ENCODE results near the gene BLM.
"Not testable (repeated sequence)": the region's sequence is repeated elsewhere in the genome, so short reads cannot be mapped to it uniquely, and the experiment has no call there.

BLM gene

GRCh38 chr15:90730290-90730689 is 13.1 kb downstream of the BLM start:
- no peak for DNase-seq (ENCODE audit: low read depth in 1 of 2, low spot score in 1 of 2)

- no peak for DNase-seq (ENCODE audit: low read depth in 1 of 2, low spot score in 1 of 2)
These were observed 18.8 kb downstream of the BLM start for GRCh38 chr15:90735923-90736322.

DNA sequence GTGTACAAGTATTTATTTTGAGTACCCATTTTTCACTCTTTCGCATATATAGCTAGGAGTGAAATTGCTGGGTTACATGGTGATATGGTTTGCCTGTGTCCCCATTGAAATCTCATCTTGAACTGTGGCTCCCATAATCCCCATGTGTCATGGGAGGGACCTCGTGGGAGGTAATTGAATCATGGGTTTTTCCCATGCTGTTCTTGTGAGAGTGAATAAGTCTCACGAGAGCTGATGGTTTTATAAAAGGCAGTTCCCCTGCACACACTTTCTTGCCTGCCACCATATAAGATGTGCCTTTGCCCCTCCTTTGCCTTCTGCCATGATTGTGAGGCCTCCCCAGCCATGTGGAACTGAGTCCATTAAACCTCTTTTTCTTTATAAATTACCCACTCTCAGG is 23.4 kb downstream of the BLM start:
- not testable (repeated sequence) for DNase-seq (ENCODE audit: low read depth in 1 of 2, low spot score in 1 of 2)

- no peak for DNase-seq (ENCODE audit: low read depth in 1 of 2, low spot score in 1 of 2)
These were observed 24.9 kb downstream of the BLM start for GRCh38 chr15:90742087-90742486.

GRCh38 chr15:90743407-90743806 is 26.3 kb downstream of the BLM start:
- DNase-seq (ENCODE audit: low read depth in 1 of 2, low spot score in 1 of 2): no peak

DNA sequence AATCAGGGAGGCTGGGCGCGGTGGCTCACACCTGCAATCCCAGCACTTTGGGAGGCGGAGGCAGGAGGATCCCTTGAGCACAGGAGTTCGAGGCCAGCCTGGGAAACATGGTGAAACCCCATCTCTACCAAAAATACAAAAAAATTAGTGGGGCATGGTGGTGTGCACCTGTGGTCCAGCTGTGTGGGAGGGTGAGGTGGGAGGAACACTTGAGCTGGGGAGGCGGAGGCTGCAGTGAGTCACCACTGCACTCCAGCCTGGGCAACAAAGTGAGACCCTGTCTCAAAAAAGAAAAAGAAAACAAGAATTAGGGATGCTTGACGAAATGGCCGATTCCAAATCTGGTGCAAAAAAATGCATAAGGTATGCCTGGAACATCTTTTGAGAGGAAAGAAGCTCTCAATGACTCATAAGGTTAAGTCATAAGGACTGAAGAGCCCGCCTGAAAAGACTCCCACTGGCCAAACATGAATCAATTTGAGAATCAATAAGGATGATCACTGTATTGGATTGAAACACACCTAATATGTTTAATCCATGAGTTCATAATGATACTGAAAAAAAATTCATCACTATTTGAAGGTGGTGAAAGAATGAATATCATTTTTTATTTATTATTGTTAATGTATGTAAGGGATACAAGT is 27.7 kb downstream of the BLM start:
- DNase-seq (ENCODE audit: low read depth in 1 of 2, low spot score in 1 of 2): no peak

GRCh38 chr15:90749754-90750153 is 32.6 kb downstream of the BLM start:
- DNase-seq (ENCODE audit: low read depth in 1 of 2, low spot score in 1 of 2): no peak

DNA sequence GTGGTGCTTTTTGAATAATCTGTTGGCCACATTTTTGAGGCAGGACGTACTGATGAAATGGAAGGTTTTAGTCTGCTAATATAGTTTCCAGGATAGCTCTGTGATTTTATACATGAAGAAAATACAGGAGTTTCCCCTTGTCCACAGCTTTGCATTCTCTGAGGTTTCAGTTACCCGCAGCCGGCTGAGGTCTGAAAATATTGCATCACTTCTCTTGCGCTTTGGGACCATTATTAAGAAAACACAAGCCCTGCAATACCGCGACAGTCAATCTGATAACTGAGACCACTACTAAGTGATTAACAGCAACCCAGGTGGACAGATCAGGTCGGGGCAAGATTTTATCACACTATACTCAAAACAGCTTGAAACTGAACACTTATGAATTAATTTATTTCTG is 33.0 kb downstream of the BLM start:
- DNase-seq (ENCODE audit: low read depth in 1 of 2, low spot score in 1 of 2): no peak

DNA sequence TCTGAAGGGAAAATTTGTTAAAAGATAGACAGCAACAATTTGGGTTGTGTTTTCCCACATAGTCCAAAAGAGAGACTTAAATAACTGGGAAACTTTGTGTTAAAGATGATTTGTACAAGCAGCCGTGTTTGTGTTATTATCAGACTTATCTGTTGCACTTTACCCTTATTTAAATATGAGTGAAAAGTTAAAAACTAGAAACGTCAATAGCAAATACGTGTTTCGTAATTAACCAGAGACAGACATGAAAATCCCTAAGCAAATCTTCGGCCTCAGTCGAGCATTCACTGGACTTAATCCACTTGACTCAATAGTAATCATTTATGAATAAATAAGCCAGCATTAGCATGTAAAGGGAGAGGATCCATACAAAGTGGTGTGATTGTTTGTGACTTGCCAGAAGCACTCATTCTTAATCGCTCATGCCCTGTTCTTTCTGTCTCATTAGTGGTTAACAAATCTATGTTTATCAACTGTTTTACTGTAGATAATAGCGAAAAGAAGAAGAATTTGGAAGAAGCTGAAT is 34.2 kb downstream of the BLM start:
- no peak for DNase-seq (ENCODE audit: low read depth in 1 of 2, low spot score in 1 of 2)

GRCh38 chr15:90756916-90757315 is 39.8 kb downstream of the BLM start:
- no peak for DNase-seq (ENCODE audit: low read depth in 1 of 2, low spot score in 1 of 2)

DNA sequence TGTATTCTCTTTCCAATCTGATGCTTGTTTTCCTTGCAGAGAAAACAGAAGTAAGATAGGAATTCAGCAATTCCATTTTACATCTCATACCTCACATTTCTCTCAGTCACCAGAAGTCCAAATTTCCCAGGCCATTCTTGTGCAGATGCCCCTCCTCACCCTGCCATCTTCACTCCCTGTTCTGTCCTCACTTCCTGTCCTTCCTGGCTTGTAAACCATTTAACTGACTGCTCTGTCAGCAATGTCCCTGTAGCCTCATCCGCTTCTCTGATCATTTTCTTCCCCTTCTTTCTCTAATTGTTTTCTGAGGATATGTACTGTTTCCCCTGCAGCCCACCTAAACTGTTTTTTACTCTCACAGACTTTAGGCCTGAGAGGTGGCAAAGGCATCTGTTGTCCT is 40.3 kb downstream of the BLM start:
- no peak for DNase-seq (ENCODE audit: low read depth in 1 of 2, low spot score in 1 of 2)

GRCh38 chr15:90760661-90761232 is 43.6 kb downstream of the BLM start:
- no peak for DNase-seq (ENCODE audit: low read depth in 1 of 2, low spot score in 1 of 2)

GRCh38 chr15:90761629-90762028 is 44.5 kb downstream of the BLM start:
- DNase-seq (ENCODE audit: low read depth in 1 of 2, low spot score in 1 of 2): no peak

DNA sequence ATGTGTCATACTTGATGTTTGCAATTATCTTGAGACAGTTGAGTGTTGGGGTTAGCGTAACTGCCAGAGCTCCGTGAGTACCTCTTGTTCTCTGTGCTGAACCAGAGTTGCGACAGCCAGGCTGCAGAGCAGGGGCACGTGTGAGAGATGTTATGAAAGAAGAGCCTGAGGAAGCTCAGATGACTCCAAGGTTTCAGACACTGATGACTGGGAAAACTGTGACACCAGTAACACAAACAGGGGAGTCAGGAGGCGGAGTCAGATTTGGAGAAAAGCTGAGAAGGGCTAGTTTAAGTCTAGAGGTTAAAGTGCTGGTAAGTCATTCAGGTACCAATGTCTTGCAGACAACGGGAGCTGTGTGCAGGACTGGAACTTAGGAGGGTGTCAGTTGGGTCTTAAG is 45.0 kb downstream of the BLM start:
- DNase-seq (ENCODE audit: low read depth in 1 of 2, low spot score in 1 of 2): no peak

DNA sequence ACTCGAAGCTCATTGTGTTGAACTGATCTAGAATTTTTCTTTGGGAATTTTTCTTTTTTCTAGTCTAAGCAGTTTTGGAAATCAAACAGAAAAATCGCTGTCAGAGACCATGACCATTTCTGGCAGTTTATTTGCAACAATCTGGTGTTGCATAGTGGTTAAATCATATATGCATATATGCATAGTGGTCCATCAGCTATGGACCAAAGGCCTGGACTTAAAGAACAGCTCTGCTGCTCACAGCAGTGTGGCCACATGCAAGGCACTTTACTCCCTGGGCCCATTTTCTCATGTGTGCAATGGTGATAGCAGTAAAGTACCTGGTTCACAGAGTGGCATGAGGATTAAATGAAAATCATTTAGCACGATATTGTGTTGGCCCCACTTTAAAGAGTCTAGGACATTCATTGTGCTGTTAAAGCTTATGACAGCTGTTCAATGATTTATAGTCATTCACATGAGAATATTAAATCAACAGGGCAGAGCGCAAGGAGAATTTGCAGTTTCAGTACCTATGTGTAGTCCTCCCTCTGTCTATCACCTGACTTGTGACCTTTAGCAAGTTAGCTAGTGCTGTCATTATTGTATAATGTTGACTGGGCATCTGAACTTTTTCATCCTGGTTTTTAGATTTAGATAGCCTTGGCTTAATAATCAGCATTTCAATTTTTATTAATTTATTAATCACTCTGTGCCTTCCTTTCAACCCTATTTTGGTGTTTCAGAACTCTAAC is 46.4 kb downstream of the BLM start:
- DNase-seq (ENCODE audit: low read depth in 1 of 2, low spot score in 1 of 2): no peak

- DNase-seq (ENCODE audit: low read depth in 1 of 2, low spot score in 1 of 2): no peak
These were observed 48.4 kb downstream of the BLM start for GRCh38 chr15:90765531-90765930.

DNA sequence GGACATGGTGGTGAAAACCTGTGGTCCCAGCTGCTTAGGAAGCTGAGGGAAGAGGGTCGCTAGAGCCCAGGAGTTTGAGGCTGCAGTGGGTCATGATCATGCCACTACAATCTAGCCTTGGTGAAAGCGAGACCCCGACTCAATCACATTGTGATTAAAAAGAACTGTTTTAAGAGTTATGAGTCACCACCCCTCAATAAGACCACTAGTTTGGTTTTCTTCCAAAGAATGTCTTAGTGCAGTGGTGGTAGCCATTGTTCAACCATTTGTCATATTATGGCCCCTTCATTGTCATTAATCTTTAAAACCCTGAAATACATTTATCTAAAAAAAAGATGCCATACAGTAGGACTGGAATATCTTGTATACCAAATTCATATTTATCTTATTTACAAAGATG is 48.8 kb downstream of the BLM start:
- no peak for DNase-seq (ENCODE audit: low read depth in 1 of 2, low spot score in 1 of 2)

DNA sequence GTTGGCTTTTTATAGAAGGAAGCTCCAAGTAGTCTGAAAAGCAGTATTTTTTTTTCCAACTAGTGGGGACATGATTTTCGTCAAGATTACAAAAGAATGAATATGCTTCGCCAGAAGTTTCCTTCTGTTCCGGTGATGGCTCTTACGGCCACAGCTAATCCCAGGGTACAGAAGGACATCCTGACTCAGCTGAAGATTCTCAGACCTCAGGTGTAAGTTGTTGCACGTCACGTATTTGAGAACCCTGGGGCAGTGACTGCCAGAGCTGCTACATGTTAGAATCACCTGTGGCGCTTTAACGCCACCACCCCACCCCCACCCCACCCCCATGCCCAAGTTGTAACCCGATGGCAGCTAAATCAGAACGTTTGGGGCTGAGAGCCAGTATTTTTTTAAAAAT is 52.2 kb downstream of the BLM start:
- DNase-seq (ENCODE audit: low read depth in 1 of 2, low spot score in 1 of 2): no peak

DNA sequence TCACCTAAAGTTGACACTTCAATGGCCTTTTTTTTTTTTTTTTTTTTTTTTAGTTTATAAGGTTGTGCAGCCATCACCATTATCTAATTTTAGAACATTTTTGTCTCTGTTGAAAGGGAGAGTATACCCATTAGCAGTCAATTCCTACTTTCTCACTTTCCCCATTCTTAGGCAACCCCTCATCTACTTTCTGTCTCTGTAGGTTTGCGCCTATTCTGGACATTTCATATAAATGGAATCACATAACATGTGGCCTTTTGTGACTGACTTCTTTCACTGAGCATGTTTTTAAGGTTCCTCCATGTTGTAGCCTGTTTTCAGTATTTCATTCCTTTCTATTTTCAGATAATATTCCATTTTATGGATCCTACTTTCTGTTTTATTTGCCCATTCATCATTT is 56.3 kb downstream of the BLM start:
- no peak for DNase-seq (ENCODE audit: low read depth in 1 of 2, low spot score in 1 of 2)

DNA sequence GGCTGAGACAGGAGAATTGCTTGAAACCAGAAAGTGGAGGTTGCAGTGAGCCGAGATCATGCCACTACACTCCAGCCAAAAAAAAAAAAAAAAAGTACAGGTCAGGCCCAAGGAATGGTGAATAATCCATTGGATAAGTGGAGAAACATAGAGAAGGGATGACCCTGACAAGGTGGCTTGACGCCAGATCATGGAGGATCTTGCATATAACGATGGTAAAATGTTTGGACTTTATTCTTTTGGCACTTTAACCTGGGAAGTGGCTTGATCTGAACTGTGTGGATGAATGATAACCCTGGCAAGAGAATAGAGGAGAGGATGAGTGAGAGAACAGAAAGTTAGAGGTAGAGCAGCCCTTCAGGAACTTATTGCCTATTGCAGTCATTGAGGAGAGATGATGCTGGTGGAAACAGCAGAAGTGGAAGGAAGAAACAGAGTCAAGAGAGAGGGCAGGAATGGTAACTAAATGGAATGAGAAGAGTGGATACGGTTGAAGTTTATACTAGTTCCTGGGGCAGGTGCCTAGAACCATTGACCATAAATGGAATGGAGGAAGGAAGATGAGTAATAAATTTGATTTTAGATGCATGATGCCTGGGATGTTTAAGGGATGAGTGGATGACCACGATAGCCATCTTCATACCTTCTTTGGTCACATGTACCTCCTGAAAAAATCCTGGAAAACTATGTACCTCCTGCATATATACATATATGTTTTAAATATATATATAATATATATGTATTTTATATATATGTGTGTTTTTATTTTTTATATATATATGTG is 57.8 kb downstream of the BLM start:
- DNase-seq (ENCODE audit: low read depth in 1 of 2, low spot score in 1 of 2): no peak

- DNase-seq (ENCODE audit: low read depth in 1 of 2, low spot score in 1 of 2): no peak
These were observed 63.8 kb downstream of the BLM start for GRCh38 chr15:90780916-90781315.

GRCh38 chr15:90782442-90782841 is 65.3 kb downstream of the BLM start:
- no peak for DNase-seq (ENCODE audit: low read depth in 1 of 2, low spot score in 1 of 2)

Measured in activated T-helper 1 cell treated with anti-CD3 and anti-CD28 coated beads, Interleukin-2, amount 50 U/mL, for 16 hours (primary cell).